DMS 273 (cell line): Measurements from ENCODE around the gene ZC3H13.

ENCODE experiments used
- DNase-seq: peaks from one replicate; lab custom pipeline; 2025; ENCODE audit not compliant: unreplicated experiment; lab: John Stamatoyannopoulos, UW

ZC3H13 gene

GRCh38 chr13:46052319-46053161, at the start of gene ZC3H13:
Gene ZC3H13, minus strand, starts transcription at chr13:46052746. Its CDS starts 7,239 bp downstream, at chr13:46045507.
- peak; percentile 96 for DNase-seq

- no peak for DNase-seq
Observed at GRCh38 chr13:46102255-46102605, 49.7 kb upstream of the ZC3H13 start.

- DNase-seq = no peak
Observed at GRCh38 chr13:46101484-46102254, 49.1 kb upstream of the ZC3H13 start.

- no peak for DNase-seq
Observed at GRCh38 chr13:46101002-46101401, 48.5 kb upstream of the ZC3H13 start.

- DNase-seq = no peak
Observed at GRCh38 chr13:46100191-46100815, 47.8 kb upstream of the ZC3H13 start.

- DNase-seq = no peak
Observed at GRCh38 chr13:46097663-46098062, 45.1 kb upstream of the ZC3H13 start.

GRCh38 chr13:46097015-46097414, 44.5 kb upstream of the ZC3H13 start:
- DNase-seq = no peak

- DNase-seq = no peak
Observed at GRCh38 chr13:46094478-46094877, 41.9 kb upstream of the ZC3H13 start.

- DNase-seq = no peak
Observed at GRCh38 chr13:46088821-46089562, 36.4 kb upstream of the ZC3H13 start.

GRCh38 chr13:46087481-46087880, 34.9 kb upstream of the ZC3H13 start:
- no peak for DNase-seq

- DNase-seq = no peak
Observed at GRCh38 chr13:46086985-46087384, 34.4 kb upstream of the ZC3H13 start.

GRCh38 chr13:46086421-46086922, 33.9 kb upstream of the ZC3H13 start:
- DNase-seq = no peak

- DNase-seq = no peak
Observed at GRCh38 chr13:46085737-46086136, 33.2 kb upstream of the ZC3H13 start.

- DNase-seq = no peak
Observed at GRCh38 chr13:46082324-46082723, 29.8 kb upstream of the ZC3H13 start.

GRCh38 chr13:46079770-46080169, 27.2 kb upstream of the ZC3H13 start:
- no peak for DNase-seq

- DNase-seq = no peak
Observed at GRCh38 chr13:46077265-46077664, 24.7 kb upstream of the ZC3H13 start.

GRCh38 chr13:46076827-46077226, 24.3 kb upstream of the ZC3H13 start:
- no peak for DNase-seq

- DNase-seq = no peak
Observed at GRCh38 chr13:46075811-46076210, 23.3 kb upstream of the ZC3H13 start.

GRCh38 chr13:46071590-46072249, 19.2 kb upstream of the ZC3H13 start:
- DNase-seq = no peak

GRCh38 chr13:46063292-46063691, 10.7 kb upstream of the ZC3H13 start:
- no peak for DNase-seq
